LoVo (cell line): ENCODE measurements around the gene FHL3.

Experiments
- DNase-seq: peaks from one replicate; pipeline ENCODE4 v3.0.0-alpha.2; 2016; ENCODE audit warnings: low spot score

FHL3 gene

GRCh38 chr1:38012363-38013226 lies 7.3 kb upstream of the FHL3 start, which contains the start of gene UTP11:
Gene UTP11, plus strand, starts transcription at chr1:38012734. Its CDS starts 69 bp downstream, at chr1:38012803.
- peak; percentile 98 for DNase-seq

DNA sequence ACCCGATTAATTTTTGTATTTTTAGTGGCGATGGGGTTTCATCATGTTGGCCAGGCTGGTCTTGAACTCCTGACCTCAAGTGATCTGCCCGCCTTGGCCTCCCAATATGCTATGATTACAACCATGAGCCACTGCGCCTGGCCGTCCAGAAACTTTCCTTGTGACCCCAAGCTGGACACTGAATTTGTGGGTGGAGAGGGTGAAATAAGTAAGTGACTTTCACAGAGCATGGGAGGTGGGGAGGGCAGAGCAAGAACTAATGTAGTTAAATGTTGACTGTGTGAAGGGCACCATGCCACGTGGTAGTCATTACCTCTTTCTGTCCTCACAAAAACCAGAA lies 4.5 kb upstream of the FHL3 start:
- DNase-seq = no peak

DNA sequence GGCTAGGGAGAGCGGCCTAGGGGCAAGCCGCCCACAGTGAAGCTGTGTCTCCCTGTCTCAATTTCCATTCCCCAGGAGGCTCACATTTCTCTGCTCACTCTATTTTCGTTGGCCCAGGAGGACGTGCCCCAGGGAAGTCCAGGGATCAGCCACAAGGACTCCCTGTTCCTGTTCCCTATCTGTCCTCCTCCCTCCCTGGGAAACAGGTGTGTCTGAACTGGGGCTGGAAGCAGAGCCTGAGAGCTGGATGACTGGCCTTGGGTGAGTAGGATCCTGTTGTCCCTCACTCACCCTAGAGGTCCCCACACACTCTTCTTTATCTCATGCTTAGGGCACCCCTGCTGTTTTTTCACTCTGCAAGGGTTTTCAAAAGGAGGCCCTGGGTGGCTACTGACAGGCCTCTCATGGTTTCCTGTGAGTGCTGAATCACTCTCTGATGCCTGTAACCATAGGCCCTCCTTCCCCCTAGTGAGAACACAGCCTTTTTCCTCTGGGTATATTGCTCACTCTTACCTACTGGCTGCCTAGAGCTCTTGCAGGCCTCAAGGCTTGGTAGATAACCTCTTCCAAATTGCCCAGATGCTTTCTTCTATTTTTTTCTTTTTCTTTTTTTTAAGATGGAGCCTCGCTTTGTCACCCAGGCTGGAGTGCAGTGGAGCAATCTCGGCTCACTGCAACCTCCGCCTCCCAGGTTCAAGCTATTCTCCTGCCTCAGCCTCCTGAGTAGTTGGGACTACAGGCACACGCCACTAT lies 4.0 kb upstream of the FHL3 start:
- no peak for DNase-seq

DNA sequence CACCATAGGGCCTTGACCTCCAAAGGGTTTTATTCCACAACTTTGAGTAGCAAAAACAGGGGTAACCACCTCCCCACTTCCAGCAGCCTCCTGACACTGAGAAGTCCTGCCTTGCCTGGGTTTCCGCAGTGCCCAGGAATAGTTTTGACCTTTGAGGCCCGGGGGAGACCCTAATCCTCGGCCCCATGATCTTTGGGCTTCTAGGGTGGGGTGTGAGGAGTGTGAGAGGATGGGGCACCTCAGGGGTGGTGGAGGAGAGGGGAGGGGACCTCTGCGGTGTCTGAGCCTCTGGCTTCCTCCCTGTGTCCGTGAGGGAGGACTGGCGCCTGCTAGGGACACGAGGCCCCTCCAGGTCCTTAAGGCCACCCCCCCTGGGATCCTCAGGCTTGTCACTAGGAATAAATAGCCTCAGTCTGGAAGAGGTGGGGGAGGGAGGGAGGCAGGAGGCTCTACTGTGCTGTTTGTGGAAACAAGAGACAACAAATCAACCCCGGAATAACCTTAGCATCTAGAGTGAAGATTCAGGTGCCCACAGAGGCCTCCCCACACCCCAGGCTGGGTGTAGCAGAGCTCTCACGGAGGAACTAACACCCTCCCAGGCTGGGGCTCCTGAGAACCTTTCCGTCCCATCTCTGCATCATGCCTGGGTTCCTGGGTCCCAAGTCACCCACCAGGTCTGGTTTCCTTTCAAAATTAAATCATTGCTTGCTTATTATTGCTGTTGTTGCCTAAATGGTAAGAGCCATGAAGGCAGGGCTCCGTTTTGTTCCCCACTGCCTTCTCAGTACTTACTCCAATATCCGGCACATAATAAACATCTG lies 904 bp upstream of the FHL3 start:
- no peak for DNase-seq

DNA sequence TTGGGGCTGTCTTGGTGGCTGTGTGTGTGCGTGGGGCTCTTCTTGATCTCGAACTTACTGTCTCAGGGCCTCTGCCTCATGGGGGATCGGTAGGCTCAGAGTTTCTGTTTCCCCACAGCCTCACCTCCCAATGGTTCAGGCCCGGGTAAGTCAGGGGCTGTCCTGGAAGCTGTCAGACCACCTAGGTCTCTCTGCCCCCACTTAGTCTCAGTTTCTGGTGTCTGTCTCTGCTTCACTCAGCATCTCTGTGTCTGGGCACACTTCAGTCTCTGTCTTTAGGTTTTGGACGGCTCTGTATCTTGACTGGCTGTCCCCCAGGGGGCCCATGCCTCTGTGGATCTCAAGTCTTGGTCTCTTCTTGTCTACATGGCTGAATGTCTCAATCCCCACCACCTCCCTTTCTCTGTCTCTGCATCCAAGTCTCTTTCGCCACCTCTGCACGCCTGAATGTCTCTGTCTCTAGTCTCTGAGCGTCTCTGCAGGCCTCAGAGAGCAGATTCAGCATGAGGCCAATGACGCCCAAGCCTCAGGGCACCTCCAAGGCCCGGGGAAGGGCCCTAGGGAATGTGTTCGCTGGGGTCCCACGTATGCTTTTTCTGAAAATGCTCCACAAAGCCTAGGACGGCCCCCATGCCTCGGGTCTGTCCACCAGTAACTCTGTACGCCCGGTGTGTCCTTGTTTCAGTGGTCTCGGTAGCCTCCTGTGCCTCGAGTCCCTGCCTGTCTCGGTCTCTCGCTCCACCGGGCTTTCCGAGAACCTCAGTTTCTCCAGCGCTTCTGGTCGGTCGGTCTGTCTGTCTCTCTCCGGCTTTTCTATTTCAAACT lies 818 bp downstream of the FHL3 start:
- no peak for DNase-seq

- no peak for DNase-seq
These were observed 1.8 kb downstream of the FHL3 start for GRCh38 chr1:38003261-38004250.

GRCh38 chr1:38000529-38001455 lies 4.5 kb downstream of the FHL3 start:
- DNase-seq = no peak

- DNase-seq = no peak
These were observed 5.1 kb downstream of the FHL3 start for GRCh38 chr1:38000233-38000528.

GRCh38 chr1:37999430-38000232 lies 5.7 kb downstream of the FHL3 start:
- no peak for DNase-seq

DNA sequence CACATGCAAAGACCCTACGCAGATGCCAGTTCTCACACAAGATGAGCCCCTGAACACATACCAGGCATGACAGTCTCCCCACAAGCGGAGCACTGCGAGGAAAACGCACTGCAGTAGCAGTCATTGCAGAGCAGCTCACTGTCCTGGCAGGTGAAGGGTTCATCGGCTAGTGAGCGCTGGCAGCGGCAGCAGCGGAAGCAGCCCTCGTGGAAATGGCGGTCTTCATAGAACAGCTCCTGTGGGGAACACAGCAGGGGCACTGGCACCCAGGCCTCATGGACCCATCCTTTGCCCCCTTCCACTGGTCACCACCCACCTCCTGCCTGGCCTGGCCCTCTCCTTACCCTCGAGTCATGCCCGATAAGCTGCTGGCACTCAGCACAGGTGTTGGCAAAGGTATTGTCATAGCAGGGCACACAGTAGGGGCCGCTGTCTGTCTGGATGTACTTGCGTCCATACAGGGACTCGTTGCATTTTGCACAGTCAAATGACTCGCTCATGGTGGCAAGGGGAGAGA lies 6.3 kb downstream of the FHL3 start:
- no peak for DNase-seq

DNA sequence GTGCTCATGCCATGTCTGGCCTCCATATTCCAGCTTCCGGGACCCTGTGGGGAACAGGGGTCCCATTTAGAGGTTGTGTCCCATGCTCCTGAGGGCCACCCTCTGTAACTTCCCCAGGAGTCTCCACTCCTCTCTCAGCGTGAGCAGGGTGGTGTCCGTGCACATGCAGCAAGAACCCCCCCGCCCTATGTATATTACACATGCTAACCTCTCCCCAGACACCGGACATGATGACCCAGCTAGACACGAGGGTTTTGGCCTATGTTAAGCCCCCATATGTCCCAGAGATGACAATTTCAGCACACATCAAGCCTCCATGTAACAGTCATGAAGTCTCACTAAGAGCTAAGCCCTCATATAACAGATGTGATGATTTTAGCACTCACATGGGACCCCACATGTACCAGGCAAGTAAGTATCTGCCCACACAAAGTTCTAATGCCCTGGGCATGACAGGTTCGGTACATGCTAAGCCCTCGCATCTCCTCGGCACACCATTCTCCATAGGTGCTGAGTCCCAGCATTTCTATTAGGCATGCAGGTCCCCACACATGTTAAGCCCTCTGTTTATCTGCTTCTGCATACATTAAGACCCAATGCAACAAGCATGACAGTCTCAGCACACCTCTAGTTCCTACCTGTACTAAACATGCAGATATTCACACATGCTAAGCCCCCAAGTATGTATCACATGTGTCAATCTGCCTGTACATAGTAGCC lies 7.1 kb downstream of the FHL3 start:
- no peak for DNase-seq

- no peak for DNase-seq
These were observed 7.8 kb downstream of the FHL3 start for GRCh38 chr1:37997256-37998088.

- DNase-seq = no peak
These were observed 9.5 kb downstream of the FHL3 start for GRCh38 chr1:37995751-37996345.

GRCh38 chr1:37994886-37995566 lies 10.3 kb downstream of the FHL3 start:
- DNase-seq = no peak

- peak; percentile 46 for DNase-seq
These were observed 15.9 kb downstream of the FHL3 start for GRCh38 chr1:37989361-37989930.
